ENCODE results near the gene BAHD1.

Gene BAHD1

GRCh38 chr15:40498891-40499290, 58.1 kb downstream of the BAHD1 start:
- Histone ChIP-seq H3K4me3 (ENCODE audit: severe bottlenecking) (no peak overlapping the region), H3K27me3 (ENCODE audit: insufficient read depth, poor library complexity, severe bottlenecking) (no peaks in the 10 kb centered on the region), H3K9me3 (ENCODE audit: severe bottlenecking) (no peaks in the 10 kb centered on the region), H3K4me1 (ENCODE audit: insufficient read depth, poor library complexity, severe bottlenecking) (peaks cover 23% of the 10 kb centered on the region), H3K36me3 (ENCODE audit: low read depth) (no peaks in the 10 kb centered on the region), H3K27ac (ENCODE audit: poor library complexity, severe bottlenecking) (no peak overlapping the region)
- TF ChIP-seq CTCF (IDR thresholded peaks at IDR 0.05; ENCODE audit: poor library complexity, severe bottlenecking): no peak
- DNase-seq (ENCODE audit: low spot score): no peak
- ATAC-seq (ENCODE audit: low read depth): no peak

GRCh38 chr15:40499931-40500330, 59.2 kb downstream of the BAHD1 start:
- Histone ChIP-seq H3K4me1 (ENCODE audit: insufficient read depth, poor library complexity, severe bottlenecking) (peaks cover 23% of the 10 kb centered on the region), H3K27ac (ENCODE audit: poor library complexity, severe bottlenecking) (peak overlapping the region; percentile 65), H3K4me3 (ENCODE audit: severe bottlenecking) (no peak overlapping the region), H3K27me3 (ENCODE audit: insufficient read depth, poor library complexity, severe bottlenecking) (no peaks in the 10 kb centered on the region), H3K9me3 (ENCODE audit: severe bottlenecking) (no peaks in the 10 kb centered on the region), H3K36me3 (ENCODE audit: low read depth) (no peaks in the 10 kb centered on the region)
- DNase-seq (ENCODE audit: low spot score) (no peak), ATAC-seq (ENCODE audit: low read depth) (peak; percentile 28)
- no peak for TF ChIP-seq CTCF (IDR thresholded peaks at IDR 0.05; ENCODE audit: poor library complexity, severe bottlenecking)

- H3K9me3 ChIP-seq (ENCODE audit: severe bottlenecking): no peaks in the 10 kb centered on the region
- no peaks in the 10 kb centered on the region for H3K36me3 ChIP-seq (ENCODE audit: low read depth)
- H3K27ac ChIP-seq (ENCODE audit: poor library complexity, severe bottlenecking): peak overlapping the region; percentile 65
- no peak overlapping the region for H3K4me3 ChIP-seq (ENCODE audit: severe bottlenecking)
- H3K27me3 ChIP-seq (ENCODE audit: insufficient read depth, poor library complexity, severe bottlenecking): no peaks in the 10 kb centered on the region
- ATAC-seq (ENCODE audit: low read depth) (peak; percentile 70), DNase-seq (ENCODE audit: low spot score) (no peak)
- no peak for TF ChIP-seq CTCF (IDR thresholded peaks at IDR 0.05; ENCODE audit: poor library complexity, severe bottlenecking)
- H3K4me1 ChIP-seq (ENCODE audit: insufficient read depth, poor library complexity, severe bottlenecking): peaks cover 23% of the 10 kb centered on the region
Measured at GRCh38 chr15:40500568-40501330, 60.0 kb downstream of the BAHD1 start.

GRCh38 chr15:40501487-40501886, 60.7 kb downstream of the BAHD1 start:
- no peaks in the 10 kb centered on the region for H3K27me3 ChIP-seq (ENCODE audit: insufficient read depth, poor library complexity, severe bottlenecking)
- peak; percentile 60 for ATAC-seq (ENCODE audit: low read depth)
- no peak overlapping the region for H3K4me3 ChIP-seq (ENCODE audit: severe bottlenecking)
- no peak for DNase-seq (ENCODE audit: low spot score)
- no peak for TF ChIP-seq CTCF (IDR thresholded peaks at IDR 0.05; ENCODE audit: poor library complexity, severe bottlenecking)
- peaks cover 23% of the 10 kb centered on the region for H3K4me1 ChIP-seq (ENCODE audit: insufficient read depth, poor library complexity, severe bottlenecking)
- no peaks in the 10 kb centered on the region for H3K9me3 ChIP-seq (ENCODE audit: severe bottlenecking)
- H3K27ac ChIP-seq (ENCODE audit: poor library complexity, severe bottlenecking): peak overlapping the region; percentile 65
- H3K36me3 ChIP-seq (ENCODE audit: low read depth): no peaks in the 10 kb centered on the region

- H3K36me3 ChIP-seq (ENCODE audit: low read depth): no peaks in the 10 kb centered on the region
- H3K27me3 ChIP-seq (ENCODE audit: insufficient read depth, poor library complexity, severe bottlenecking): no peaks in the 10 kb centered on the region
- peaks cover 2% of the 10 kb centered on the region for H3K4me1 ChIP-seq (ENCODE audit: insufficient read depth, poor library complexity, severe bottlenecking)
- ATAC-seq (ENCODE audit: low read depth): peak; percentile 85
- H3K9me3 ChIP-seq (ENCODE audit: severe bottlenecking): no peaks in the 10 kb centered on the region
- DNase-seq (ENCODE audit: low spot score): peak; percentile 82
- no peak overlapping the region for H3K27ac ChIP-seq (ENCODE audit: poor library complexity, severe bottlenecking)
- H3K4me3 ChIP-seq (ENCODE audit: severe bottlenecking): no peak overlapping the region
- TF ChIP-seq CTCF (IDR thresholded peaks at IDR 0.05; ENCODE audit: poor library complexity, severe bottlenecking): peak; percentile 98
Measured at GRCh38 chr15:40506964-40507571, 66.3 kb downstream of the BAHD1 start.

All from RWPE2 (cell line).